Nucleus accumbens (tissue), 56 donors: ENCODE measurements around the gene CAPN5.

Experiments used
- DNase-seq, 56 donors: peaks; one replicate each; lab custom pipeline; 2025; lab: John Stamatoyannopoulos, UW

CAPN5 gene

DNA sequence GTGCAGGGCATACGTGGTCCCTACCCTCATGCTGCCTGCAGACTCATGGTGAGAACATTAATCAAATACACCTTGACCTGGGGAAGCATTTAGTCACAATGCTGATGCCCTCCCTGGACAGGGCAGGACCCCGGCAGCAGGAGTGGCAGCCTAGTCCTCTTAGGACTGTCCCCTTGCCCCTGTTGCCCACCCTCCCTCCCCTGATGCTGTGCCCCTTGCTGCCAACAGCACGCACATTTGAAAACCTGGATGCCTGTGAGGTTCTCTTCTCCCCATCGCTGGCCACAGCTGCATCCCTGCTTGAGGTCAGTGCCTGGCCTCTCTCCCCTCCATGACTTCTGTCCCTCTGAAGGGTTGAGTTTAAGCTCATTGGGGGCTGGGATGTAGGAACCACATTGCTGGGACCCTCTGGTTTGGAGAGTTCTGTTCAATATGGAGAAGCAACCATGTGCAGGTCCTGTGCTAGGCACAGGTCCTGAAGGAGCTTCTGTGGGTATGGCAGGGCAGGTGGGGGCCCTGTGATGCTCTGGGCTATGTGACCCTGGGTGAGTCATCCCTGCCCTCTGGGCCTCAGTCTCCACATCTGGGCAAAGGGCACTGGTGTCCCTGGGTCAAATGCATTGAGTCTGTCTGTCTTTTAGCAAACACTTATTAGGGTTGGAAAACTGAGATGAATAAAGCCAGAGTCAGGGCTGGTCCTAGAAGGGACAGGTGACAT lies 92.6 kb downstream of the CAPN5 start:
- DNase-seq, result no peak

DNA sequence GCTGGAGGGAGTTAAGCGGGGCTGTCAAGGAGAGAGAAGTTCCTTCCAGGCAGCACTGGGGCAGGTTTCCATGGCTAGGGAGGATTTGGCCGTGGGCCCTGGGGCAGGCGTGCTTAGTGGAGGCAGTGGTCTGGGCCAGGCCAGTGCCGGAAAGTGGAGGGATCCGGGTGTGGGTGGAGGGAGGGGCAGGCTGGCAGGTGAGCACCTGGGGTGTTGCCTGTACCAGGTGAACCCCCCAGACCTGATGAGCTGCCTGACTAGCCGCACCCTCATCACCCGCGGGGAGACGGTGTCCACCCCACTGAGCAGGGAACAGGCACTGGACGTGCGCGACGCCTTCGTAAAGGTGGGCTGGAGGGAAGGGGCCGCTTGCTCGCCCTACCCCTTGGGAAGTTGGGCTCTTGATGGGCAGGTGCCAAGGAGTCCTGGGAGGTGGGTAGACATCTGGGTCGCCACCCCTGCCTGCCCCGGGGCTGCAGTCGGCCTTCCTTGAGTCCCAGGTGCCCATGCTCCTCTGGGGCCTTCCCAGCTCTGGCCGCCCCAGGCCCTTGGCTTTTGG lies 93.2 kb downstream of the CAPN5 start:
- DNase-seq, result no peak

DNA sequence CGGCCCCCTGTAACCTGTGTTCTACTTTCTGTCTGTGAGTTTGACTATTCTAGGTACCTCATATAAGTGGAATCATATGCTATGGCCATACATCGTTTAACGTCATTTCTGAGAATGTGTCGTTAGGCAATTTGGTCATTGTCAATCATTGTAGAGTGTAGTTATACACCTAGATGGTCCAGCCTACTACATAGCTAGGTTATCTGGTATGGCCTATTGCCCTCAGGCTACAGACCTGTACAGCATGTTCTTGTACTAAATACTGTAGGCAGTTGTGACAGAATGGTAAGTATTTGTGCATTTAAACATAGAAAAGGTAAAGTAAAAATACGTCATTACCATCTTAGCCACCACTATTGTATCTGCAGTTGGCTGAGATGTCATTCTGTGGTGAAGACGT lies 96.5 kb downstream of the CAPN5 start:
- DNase-seq, result no peak

DNA sequence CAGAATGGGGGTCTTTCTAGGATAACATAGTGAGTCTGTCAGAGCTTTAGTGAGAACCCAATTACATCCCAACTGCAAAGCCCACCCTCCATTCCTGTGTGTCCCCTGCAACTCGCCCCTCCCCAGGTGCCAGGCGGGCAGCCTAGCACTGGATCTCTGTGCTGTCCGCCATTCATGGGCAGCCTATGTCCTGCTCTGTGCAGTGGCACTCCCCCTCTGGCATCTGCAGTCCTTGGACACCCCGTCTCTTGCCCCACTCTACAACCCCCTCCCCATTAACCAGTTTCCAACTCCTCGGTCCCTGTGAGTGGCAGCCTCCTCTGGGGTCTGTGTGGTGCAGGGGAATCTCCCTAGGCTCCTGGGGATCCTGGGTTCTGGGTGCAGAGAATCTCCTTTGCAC lies 98.3 kb downstream of the CAPN5 start:
- no peak for DNase-seq

DNA sequence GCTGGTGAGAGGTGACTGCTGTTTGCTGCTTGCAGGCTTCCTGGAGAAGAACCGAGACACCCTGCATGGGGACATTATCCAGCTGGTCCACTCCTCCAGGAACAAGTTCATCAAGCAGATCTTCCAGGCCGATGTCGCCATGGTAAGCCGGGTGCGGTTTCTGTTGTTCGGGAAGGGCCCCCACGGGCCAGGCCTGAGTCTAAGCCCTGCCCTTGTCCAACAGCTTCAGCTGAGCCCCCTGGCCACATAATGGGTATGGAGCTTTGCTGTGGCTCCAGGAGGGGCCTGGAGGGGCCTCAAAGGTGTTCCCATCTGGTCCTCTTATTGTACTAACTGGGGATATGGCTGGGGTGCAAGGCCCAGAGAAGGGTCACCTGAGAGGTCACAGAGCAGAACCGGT lies 99.2 kb downstream of the CAPN5 start:
- DNase-seq, result no peak

DNA sequence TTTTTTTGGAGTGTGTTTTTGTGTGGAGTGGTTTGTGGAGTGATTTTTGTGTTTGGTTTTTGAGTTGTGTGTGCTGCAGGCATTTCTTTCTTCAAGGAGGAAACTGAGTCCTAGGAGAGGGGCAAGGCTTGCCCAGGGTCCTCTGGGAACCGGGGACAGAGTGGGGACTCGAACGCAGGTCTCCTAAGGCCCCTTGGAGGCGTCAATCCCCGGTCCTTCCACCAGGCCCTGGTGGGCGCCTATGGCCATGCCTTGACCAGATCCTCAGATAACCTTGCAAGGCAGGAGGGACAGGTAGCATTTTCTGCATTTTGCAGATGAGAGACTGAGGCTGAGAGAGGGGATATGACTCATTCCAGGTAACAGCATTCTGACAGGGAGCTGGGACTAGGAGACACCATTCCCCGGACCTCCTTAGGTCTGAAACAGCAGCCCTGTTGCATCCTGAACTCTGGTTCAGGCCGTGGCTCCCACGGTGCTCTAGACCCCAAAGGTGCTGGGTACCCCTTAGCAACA lies 100.4 kb downstream of the CAPN5 start:
- DNase-seq, result no peak

DNA sequence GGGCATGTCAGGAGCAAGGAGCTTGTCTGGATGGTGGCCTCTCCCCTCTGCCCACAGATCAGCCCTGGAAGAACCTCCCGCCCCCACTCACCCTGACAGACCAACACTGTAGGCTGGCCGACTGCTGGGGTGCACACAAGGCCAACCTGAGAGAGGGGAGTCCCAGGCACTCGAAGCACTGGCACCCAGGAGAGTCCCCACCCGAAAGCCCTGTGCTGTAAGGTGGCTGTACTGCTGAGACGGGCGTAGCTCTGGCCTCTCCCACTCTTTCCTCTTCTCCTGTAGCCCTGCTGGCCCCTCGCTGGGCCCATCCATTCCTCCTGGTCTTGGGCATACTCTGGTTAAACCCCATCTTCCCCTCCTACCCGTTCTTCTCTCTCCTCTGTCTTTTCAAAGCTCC lies 101.0 kb downstream of the CAPN5 start:
- DNase-seq, result no peak

DNA sequence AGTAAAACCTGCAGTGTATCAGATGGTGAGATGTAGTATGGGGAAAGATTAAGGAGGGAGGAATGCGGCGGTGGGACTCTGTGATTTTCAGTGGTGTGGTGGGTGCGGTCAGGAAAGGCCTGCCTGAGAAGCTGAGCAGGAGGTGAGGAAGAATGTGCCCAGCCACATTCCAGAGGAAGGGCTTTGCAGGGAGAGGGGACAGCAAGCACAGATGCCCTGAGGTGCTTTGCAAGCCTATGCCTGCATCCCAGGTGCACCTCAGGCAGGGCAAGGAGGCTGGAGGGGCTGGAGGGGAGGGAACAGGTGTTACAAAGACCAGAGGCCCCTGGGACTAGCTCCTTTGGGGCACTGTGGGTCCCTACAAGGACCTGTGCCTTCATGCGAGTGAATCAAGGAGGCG lies 103.3 kb downstream of the CAPN5 start:
- DNase-seq, result no peak

DNA sequence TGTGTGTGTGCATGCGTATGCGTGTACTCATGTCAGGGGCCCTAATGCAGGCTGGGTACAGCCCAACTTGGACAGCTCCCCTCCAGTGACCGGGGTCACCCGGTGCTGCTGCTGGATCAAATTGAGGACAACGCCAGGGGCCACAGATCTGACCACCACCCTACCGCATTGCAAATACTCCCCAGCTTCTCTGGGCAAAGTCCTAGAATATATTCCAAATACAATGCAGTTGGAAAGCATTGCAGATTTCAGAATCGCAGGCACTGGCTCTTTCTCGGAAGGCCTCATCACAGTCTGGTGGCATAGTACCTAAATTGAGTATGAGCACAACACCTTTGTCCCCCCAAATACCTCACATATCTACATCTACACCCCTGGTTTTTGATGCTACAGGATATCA lies 104.5 kb downstream of the CAPN5 start:
- DNase-seq, result no peak

DNA sequence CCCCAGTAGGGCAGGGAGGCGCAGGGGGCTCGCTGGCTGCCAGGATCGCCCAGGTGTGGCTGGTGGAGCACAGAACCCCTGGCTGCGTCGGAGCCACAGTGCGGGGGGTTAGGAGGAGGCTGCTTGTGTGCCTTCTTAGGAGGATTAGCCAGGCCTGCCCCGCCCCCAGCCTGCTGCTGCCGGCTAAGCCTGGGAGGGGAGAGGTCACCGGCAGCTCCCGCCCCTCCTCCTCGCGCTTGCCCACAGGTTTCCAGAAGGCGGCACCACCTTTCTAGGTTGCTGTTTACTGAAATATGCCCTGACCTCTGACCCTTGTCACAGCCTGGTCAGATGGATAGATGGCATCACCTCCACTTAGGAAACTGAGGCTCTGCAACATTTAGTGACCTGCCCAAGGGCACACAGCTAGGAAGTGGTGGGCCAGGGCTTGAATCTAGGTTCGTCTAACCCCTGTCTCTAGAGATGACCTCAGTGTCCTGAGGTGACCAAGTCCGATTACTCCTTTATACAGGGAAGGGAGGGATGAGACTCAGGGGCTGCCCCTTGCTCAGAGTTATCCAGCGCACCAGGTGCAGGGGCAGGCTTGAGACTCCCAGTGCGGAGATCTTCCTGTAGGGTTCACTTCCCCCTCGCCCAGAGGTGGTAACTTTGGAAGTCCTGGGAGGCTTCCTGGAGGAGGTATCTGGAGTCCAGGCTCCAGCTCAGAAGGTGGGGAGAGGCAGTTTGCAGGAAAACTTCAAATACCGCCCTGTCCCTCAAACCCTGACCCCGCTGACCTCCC lies 105.3 kb downstream of the CAPN5 start:
- no peak for DNase-seq

DNA sequence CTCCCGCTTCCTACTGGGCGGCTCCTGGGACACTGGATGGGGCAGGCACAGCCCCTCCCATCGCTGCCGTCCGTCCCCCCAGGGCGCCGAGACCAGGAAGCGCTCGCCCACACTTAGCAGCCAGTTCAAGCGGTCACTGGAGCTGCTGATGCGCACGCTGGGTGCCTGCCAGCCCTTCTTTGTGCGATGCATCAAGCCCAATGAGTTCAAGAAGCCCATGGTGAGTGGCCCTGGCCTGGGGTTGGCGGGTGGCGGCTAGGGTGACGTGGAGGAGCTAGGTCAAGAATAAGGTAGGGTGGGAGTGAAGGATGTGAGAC lies 105.9 kb downstream of the CAPN5 start:
- no peak for DNase-seq

DNA sequence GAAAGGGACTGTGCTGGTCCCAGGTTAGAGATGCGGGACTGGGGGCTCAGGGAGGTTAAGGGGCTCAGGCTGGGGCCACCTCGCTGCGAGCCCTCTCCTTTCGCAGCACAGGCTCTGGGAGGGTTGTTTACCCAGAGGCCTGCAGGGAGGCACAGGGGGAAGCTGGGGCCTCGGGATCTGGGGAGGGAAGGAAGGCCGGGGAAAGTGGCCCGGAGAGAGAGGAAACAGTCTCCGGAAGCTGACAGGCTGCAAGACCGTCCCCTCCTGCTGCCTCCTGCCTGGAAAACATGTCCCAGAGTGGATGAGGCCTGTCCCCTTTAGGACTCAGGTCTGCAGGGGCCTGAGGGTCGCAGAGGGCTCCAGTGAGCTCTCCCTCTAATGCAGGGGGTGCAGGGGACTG lies 106.7 kb downstream of the CAPN5 start:
- DNase-seq, result no peak

DNA sequence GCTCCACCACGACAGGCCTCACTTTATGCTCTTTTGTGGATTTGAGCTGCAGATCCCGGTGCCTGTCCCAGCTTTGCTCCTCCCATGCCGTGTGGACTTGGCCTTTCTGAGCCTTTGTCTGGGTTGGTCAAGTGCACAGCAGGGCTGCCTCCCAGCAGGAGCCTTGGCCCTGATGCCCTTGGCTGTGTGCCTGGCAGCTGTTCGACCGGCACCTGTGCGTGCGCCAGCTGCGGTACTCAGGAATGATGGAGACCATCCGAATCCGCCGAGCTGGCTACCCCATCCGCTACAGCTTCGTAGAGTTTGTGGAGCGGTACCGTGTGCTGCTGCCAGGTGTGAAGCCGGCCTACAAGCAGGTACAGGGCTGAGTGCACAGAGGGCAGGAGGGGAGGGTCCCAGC lies 107.8 kb downstream of the CAPN5 start:
- DNase-seq, result no peak

DNA sequence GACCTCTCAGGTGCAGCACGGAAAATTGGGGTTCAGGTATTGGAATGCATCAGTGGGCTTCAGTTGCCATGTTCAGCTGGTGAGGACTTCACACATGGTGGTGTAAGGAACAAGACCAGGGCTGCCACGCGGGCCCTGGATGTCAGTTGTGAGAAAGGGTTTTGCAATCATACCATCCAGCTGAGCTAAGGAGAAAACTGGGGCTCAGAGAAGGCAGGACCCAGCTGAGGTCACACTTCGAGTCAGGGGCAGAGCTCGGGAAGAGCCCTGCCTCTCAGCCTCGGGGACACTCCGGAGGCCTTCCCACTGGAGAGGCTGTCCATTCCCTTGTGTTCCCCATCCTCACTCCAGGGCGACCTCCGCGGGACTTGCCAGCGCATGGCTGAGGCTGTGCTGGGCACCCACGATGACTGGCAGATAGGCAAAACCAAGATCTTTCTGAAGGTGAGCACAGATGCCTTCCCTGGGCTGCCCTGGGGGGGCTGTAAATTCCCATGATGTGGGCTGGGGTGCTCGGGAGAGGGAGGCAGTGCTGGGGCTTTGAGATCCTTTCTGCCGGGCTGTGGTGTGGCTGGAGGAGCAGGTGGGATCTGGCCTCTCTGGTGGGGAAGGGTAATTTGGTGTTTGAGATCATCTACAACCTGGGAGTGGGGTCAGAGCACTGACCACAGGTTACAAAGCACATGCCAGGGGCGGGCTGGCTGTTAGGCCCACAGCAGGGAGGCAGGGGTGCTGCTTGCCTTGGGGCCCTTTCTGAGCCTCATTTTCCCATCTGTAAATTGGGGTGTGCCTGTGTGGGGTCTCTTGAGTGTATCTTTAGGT lies 108.5 kb downstream of the CAPN5 start:
- peak in 4 of 56 donors; percentile 4 to 21 (median 13) for DNase-seq
